GM18511 (cell line): ENCODE measurements around the gene FKBP9.
"Not testable (repeated sequence)": the region's sequence is repeated elsewhere in the genome, so short reads cannot be mapped to it uniquely, and the experiment has no call there.

Experiments used
- ATAC-seq: cut with Tn5 transposase; IDR thresholded peaks from one replicate; pipeline ENCODE4 v1.9.1; 2021; ENCODE audit warnings: mild to moderate bottlenecking, moderate library complexity; ENCODE audit not compliant: unreplicated experiment

FKBP9 gene

GRCh38 chr7:32947420-32947983 is 9.7 kb upstream of the FKBP9 start:
- no peak for ATAC-seq

- no peak for ATAC-seq
Observed at GRCh38 chr7:32948202-32948601, 9.0 kb upstream of the FKBP9 start.

- no peak for ATAC-seq
Observed at GRCh38 chr7:32952876-32953275, 4.4 kb upstream of the FKBP9 start.

- ATAC-seq, result no peak
Observed at GRCh38 chr7:32958046-32959025, 1.1 kb downstream of the FKBP9 start.

- not testable (repeated sequence) for ATAC-seq
Observed at GRCh38 chr7:32963880-32964301, 6.7 kb downstream of the FKBP9 start.

GRCh38 chr7:32964461-32965159 is 7.4 kb downstream of the FKBP9 start:
- ATAC-seq, result peak; percentile 98

GRCh38 chr7:32966489-32967267 is 9.4 kb downstream of the FKBP9 start:
- ATAC-seq, result not testable (repeated sequence)

- not testable (repeated sequence) for ATAC-seq
Observed at GRCh38 chr7:32967268-32967582, 10.0 kb downstream of the FKBP9 start.

GRCh38 chr7:32971967-32972366 is 14.7 kb downstream of the FKBP9 start:
- not testable (repeated sequence) for ATAC-seq

GRCh38 chr7:32977159-32977558 is 19.9 kb downstream of the FKBP9 start:
- not testable (repeated sequence) for ATAC-seq

GRCh38 chr7:32979246-32979645 is 22.0 kb downstream of the FKBP9 start:
- not testable (repeated sequence) for ATAC-seq

GRCh38 chr7:32979902-32980301 is 22.7 kb downstream of the FKBP9 start:
- ATAC-seq, result not testable (repeated sequence)

- peak; percentile 83 for ATAC-seq
Observed at GRCh38 chr7:32988148-32988547, 30.9 kb downstream of the FKBP9 start.

GRCh38 chr7:32991068-32991585 is 33.9 kb downstream of the FKBP9 start:
- not testable (repeated sequence) for ATAC-seq

GRCh38 chr7:32991975-32992700 is 34.9 kb downstream of the FKBP9 start:
- ATAC-seq, result not testable (repeated sequence)

- ATAC-seq, result not testable (repeated sequence)
Observed at GRCh38 chr7:32992750-32993149, 35.5 kb downstream of the FKBP9 start.

GRCh38 chr7:32997956-32998355 is 40.7 kb downstream of the FKBP9 start:
- ATAC-seq, result peak; percentile 24

- ATAC-seq, result peak; percentile 76
Observed at GRCh38 chr7:32998361-32999171, 41.3 kb downstream of the FKBP9 start.

- not testable (repeated sequence) for ATAC-seq
Observed at GRCh38 chr7:32999380-32999779, 42.1 kb downstream of the FKBP9 start.
